Liver (tissue), 3 donors: ENCODE results near the gene SHROOM1.

ENCODE experiments used
- CTCF ChIP-seq: fragments of 150-350 bp; IDR thresholded peaks from 2 replicates; pipeline ENCODE4 v1.5.1; 2017; ENCODE audit warnings: improper control_type of control experiment, low read depth, low read length; ENCODE audit not compliant: missing input control
- JUND ChIP-seq, 2 donors: IDR thresholded peaks; 2 replicates each; pipeline ENCODE4 v1.6.1; 2016; ENCODE audit warnings: antibody characterized with exemption in 2 of 2
- RAD21 ChIP-seq, 2 donors: IDR thresholded peaks; 2 replicates each; pipeline ENCODE4 v1.6.1; 2016; ENCODE audit warnings: antibody characterized with exemption in 2 of 2, mild to moderate bottlenecking in 2 of 2
- REST ChIP-seq: IDR thresholded peaks from 2 replicates; pipeline ENCODE4 v1.6.1; 2016; ENCODE audit warnings: antibody characterized with exemption, mild to moderate bottlenecking
- TAF1 ChIP-seq: conservative IDR thresholded peaks from 2 replicates; pipeline ENCODE4 v1.6.1; 2016; ENCODE audit warnings: antibody characterized with exemption, mild to moderate bottlenecking
- YY1 ChIP-seq: IDR thresholded peaks from 2 replicates; pipeline ENCODE4 v1.6.1; 2016; ENCODE audit warnings: antibody characterized with exemption, mild to moderate bottlenecking
- donor health status: healthy.
- donor health status: healthy.

GRCh38 chr5:132778129-132778528 lies 52.3 kb downstream of the SHROOM1 start:
- TF ChIP-seq CTCF (no peak), REST (no peak), RAD21 (IDR thresholded peaks at IDR 0.05) (no peak), JUND (IDR thresholded peaks at IDR 0.05) (no peak), YY1 (no peak), TAF1 (no peak)
